Measurements from ENCODE around the gene FLVCR2.

- TF ChIP-seq ZNF274 (IDR thresholded peaks at IDR 0.05; ENCODE audit: low read depth, low read length), result no peak
- TF ChIP-seq SUZ12 (IDR thresholded peaks at IDR 0.05; ENCODE audit: extremely low read depth, insufficient read depth, insufficient read length), result no peak
Observed at GRCh38 chr14:75533791-75534555, 44.4 kb upstream of the FLVCR2 start.

Measured in NT2/D1 (cell line).